H9 (cell line): ENCODE measurements around the gene SH3PXD2B. TPM values are rescaled to one million over a fixed set of nuclear protein-coding genes. Genes with fewer than 3 reads are reported as not detected.

Source experiments
- DNase-seq: peaks from one replicate; pipeline ENCODE4 v3.0.0-alpha.2; 2017
- H2AFZ ChIP-seq: one replicate; pipeline ENCODE4 v1.6.1; 2013; ENCODE audit warnings: mild to moderate bottlenecking, low read length, control low read depth, moderate library complexity
- H2AK5ac ChIP-seq: 2 replicates; pipeline ENCODE4 v1.6.1; 2013; ENCODE audit warnings: low read length, control low read depth, mixed read lengths; ENCODE audit not compliant: insufficient read length
- H2BK120ac ChIP-seq: one replicate; pipeline ENCODE4 v1.6.1; 2013; ENCODE audit warnings: low read depth, mild to moderate bottlenecking, low read length, control low read depth, inconsistent platforms; ENCODE audit not compliant: poor library complexity, severe bottlenecking
- H2BK12ac ChIP-seq: 2 replicates; pipeline ENCODE4 v1.6.1; 2013; ENCODE audit warnings: low read length, control low read depth, mixed read lengths, low read depth; ENCODE audit not compliant: insufficient read length
- H2BK15ac ChIP-seq: 2 replicates; pipeline ENCODE4 v1.6.1; 2013; ENCODE audit warnings: low read depth, low read length, control low read depth
- H2BK20ac ChIP-seq: one replicate; pipeline ENCODE4 v1.6.1; 2013; ENCODE audit warnings: low read depth, mild to moderate bottlenecking, low read length, control low read depth, inconsistent platforms; ENCODE audit not compliant: poor library complexity, severe bottlenecking
- H2BK5ac ChIP-seq: 2 replicates; pipeline ENCODE4 v1.6.1; 2013; ENCODE audit warnings: low read length, control low read depth, mixed read lengths; ENCODE audit not compliant: insufficient read length
- H3K14ac ChIP-seq: 2 replicates; pipeline ENCODE4 v1.6.1; 2013; ENCODE audit warnings: low read length, control low read depth; ENCODE audit not compliant: insufficient read depth
- H3K18ac ChIP-seq: 2 replicates; pipeline ENCODE4 v1.6.1; 2013; ENCODE audit warnings: low read depth, mild to moderate bottlenecking, mixed read lengths, low read length, control low read depth; ENCODE audit not compliant: insufficient read length
- H3K23ac ChIP-seq: 2 replicates; pipeline ENCODE4 v1.6.1; 2013; ENCODE audit warnings: low read length, control low read depth, mixed read lengths, low read depth; ENCODE audit not compliant: insufficient read length
- H3K23me2 ChIP-seq: 2 replicates; pipeline ENCODE4 v1.6.1; 2013; ENCODE audit warnings: low read depth, mild to moderate bottlenecking, mixed read lengths, low read length, control low read depth; ENCODE audit not compliant: insufficient read length, poor library complexity, severe bottlenecking
- H3K27ac ChIP-seq: 2 replicates; pipeline ENCODE4 v1.5.1; 2013; ENCODE audit warnings: low read length, control low read depth, mixed read lengths, low read depth; ENCODE audit not compliant: insufficient read length
- H3K27me3 ChIP-seq: 2 replicates; pipeline ENCODE4 v1.6.1; 2013; ENCODE audit warnings: low read length, control low read depth, inconsistent platforms; ENCODE audit not compliant: insufficient read depth
- H3K4ac ChIP-seq: 2 replicates; pipeline ENCODE4 v1.6.1; 2013; ENCODE audit warnings: low read depth, mild to moderate bottlenecking, control low read depth, inconsistent platforms, low read length, moderate library complexity
- H3K4me1 ChIP-seq: 2 replicates; pipeline ENCODE4 v1.6.1; 2013; ENCODE audit warnings: low read length, control low read depth, inconsistent platforms; ENCODE audit not compliant: insufficient read depth
- H3K4me2 ChIP-seq: 2 replicates; pipeline ENCODE4 v1.6.1; 2013; ENCODE audit warnings: low read length, control low read depth, mixed read lengths; ENCODE audit not compliant: insufficient read length, insufficient read depth
- H3K56ac ChIP-seq: 2 replicates; pipeline ENCODE4 v1.6.1; 2013; ENCODE audit warnings: low read depth, mild to moderate bottlenecking, mixed read lengths, low read length, control low read depth; ENCODE audit not compliant: insufficient read length
- H3K79me1 ChIP-seq: 2 replicates; pipeline ENCODE4 v1.6.1; 2013; ENCODE audit warnings: low read depth, mild to moderate bottlenecking, moderate library complexity, low read length, control low read depth, inconsistent platforms; ENCODE audit not compliant: insufficient read depth, poor library complexity, severe bottlenecking
- H3K79me2 ChIP-seq: 2 replicates; pipeline ENCODE4 v1.6.1; 2013; ENCODE audit warnings: low read length, control low read depth, inconsistent platforms; ENCODE audit not compliant: insufficient read depth
- H3K9ac ChIP-seq: 2 replicates; pipeline ENCODE4 v1.6.1; 2013; ENCODE audit warnings: low read length, control low read depth, mixed read lengths; ENCODE audit not compliant: insufficient read length; ENCODE audit errors: extremely low read depth
- H3K9me3 ChIP-seq: one replicate; pipeline ENCODE4 v1.6.1; 2013; ENCODE audit warnings: low read depth, low read length, inconsistent platforms; ENCODE audit not compliant: control insufficient read depth
- H3T11ph ChIP-seq: one replicate; pipeline ENCODE4 v1.6.1; 2013; ENCODE audit warnings: mild to moderate bottlenecking, low read length, control low read depth, inconsistent platforms
- H4K20me1 ChIP-seq: one replicate; pipeline ENCODE4 v1.6.1; 2013; ENCODE audit not compliant: control insufficient read depth, insufficient read length, insufficient read depth
- H4K5ac ChIP-seq: 2 replicates; pipeline ENCODE4 v1.6.1; 2013; ENCODE audit warnings: low read depth, mild to moderate bottlenecking, mixed read lengths, low read length, control low read depth; ENCODE audit not compliant: insufficient read length
- H4K8ac ChIP-seq: replicated peaks from 2 replicates; pipeline ENCODE4 v1.6.1; 2013; ENCODE audit warnings: low read length, control low read depth, mixed read lengths, low read depth; ENCODE audit not compliant: insufficient read length
- H4K91ac ChIP-seq: 2 replicates; pipeline ENCODE4 v1.6.1; 2013; ENCODE audit warnings: low read depth, mild to moderate bottlenecking, moderate library complexity, mixed read lengths, low read length, control low read depth; ENCODE audit not compliant: insufficient read length
- H3K27ac Mint-ChIP-seq, 3 experiments: 2 replicates in 2 of 3; 3 replicates in 1 of 3; pipeline ENCODE4 v1.8.0; 2020 to 2021; ENCODE audit warnings: mixed read lengths in 3 of 3, mild to moderate bottlenecking in 1 of 3, moderate library complexity in 1 of 3
- H3K27me3 Mint-ChIP-seq: 2 replicates; pipeline ENCODE4 v1.8.0; 2021; ENCODE audit warnings: low read depth, mild to moderate bottlenecking, moderate library complexity, mixed read lengths
- H3K36me3 Mint-ChIP-seq, 3 experiments: 2 replicates in 2 of 3; 3 replicates in 1 of 3; pipeline ENCODE4 v1.8.0; 2020 to 2021; ENCODE audit warnings: low read depth in 3 of 3, mixed read lengths in 3 of 3; ENCODE audit not compliant: insufficient read depth in 1 of 3
- H3K4me1 Mint-ChIP-seq, 2 experiments: 2 replicates each; pipeline ENCODE4 v1.8.0; 2020; ENCODE audit warnings: mixed read lengths in 2 of 2
- H3K4me3 Mint-ChIP-seq, 2 experiments: 2 replicates in 1 of 2; 3 replicates in 1 of 2; pipeline ENCODE4 v1.8.0; 2020 to 2021; ENCODE audit warnings: mild to moderate bottlenecking in 2 of 2, mixed read lengths in 2 of 2, moderate library complexity in 1 of 2
- H3K9me3 Mint-ChIP-seq, 2 experiments: 2 replicates in 1 of 2; 3 replicates in 1 of 2; pipeline ENCODE4 v1.8.0; 2020; ENCODE audit warnings: mild to moderate bottlenecking in 2 of 2, mixed read lengths in 2 of 2, moderate library complexity in 1 of 2
- WGBS: extraction: QIAGEN DNeasy Blood & Tissue Kit; methylation state at CpG from one replicate; pipeline ENCODE4 v1.1.7; 2013; ENCODE audit warnings: missing lambda C conversion rate, low lambda C conversion rate, mixed read lengths; ENCODE audit not compliant: insufficient read length; ENCODE audit errors: extremely low coverage; 5-methylcytosine and 5-hydroxymethylcytosine counted together
- total RNA-seq: library from RNA; stranded (reverse); gene quantifications from 2 replicates; pipeline ENCODE4 v1.2.1, GENCODE V29; 2021
- TF ChIP-seq, protein P1 (sequence below): fragments of 200-600 bp; sonication (generic); conservative IDR thresholded peaks from 3 replicates; pipeline ENCODE4 v1.8.0; 2021; ENCODE audit warnings: antibody characterized with exemption, mild to moderate bottlenecking

Gene SH3PXD2B
- total RNA-seq, 1 experiment from 2014 or later, result 49.0 TPM

DNA sequence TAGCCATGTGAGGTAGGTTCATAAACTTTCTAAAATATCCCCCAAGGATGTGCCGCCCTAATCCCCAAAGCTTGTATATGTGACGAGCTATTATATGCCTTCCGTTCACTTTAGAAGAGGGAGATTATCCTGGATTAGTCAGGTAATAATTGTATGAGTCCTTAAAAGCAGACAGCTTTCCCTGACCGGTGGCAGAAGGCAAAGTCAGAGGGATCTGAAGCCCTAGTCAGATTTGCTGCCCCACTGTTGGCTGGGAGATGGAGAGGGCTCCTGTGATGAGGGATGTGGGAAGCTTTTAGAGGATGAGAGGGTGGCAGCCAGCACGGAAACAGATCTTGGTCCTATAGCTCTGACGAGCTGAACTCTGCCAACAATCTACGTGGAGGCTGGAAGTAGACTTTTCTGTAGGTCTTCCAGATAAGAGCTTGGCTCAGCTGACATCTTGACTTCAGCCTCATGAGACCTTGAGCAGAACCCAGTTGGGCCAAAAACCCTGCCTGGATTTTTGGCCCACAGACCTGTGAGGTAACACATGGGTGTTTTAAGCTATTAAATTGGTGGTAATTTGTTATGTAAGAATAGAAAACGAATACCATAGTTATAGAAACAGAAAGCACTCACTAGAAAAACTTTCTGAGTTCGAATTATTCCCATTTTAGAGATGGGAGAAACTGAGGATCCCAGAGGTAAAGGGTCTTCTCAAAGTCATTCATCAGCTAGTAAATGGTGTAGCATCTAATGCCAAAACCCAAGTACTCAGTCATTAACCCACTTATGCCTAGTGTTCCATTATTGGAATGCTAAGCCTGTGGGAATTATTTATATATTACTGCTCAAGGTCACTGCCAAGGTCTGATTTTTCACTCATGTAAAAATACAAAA lies 48.9 kb downstream of the SH3PXD2B start:
- no peak overlapping the region for H3K18ac ChIP-seq
- no peak overlapping the region for H4K91ac ChIP-seq
- no peak overlapping the region for H4K8ac ChIP-seq
- Mint-ChIP-seq H3K36me3 (peaks cover 30 to 48% (median 42%) of the 10 kb centered on the region in 3 experiments), H3K4me3 (no peak overlapping the region), H3K4me1 (peaks cover 32 to 34% of the 10 kb centered on the region in 2 experiments), H3K27ac (peak overlapping the region in 1 of 3 experiments; percentile 87; a peak in 2 of 7 replicates), H3K27me3 (no peaks in the 10 kb centered on the region), H3K9me3 (no peaks in the 10 kb centered on the region)
- H3K23ac ChIP-seq, result no peak overlapping the region
- H3K27ac ChIP-seq, result no peak overlapping the region
- no peak overlapping the region for H2AK5ac ChIP-seq
- no peak overlapping the region for H3K56ac ChIP-seq
- no peak overlapping the region for H2BK15ac ChIP-seq
- no peak overlapping the region for H2BK20ac ChIP-seq
- H4K20me1 ChIP-seq, result no peaks in the 10 kb centered on the region
- no peak overlapping the region for H2AFZ ChIP-seq
- H2BK120ac ChIP-seq, result no peak overlapping the region
- TF ChIP-seq, protein P1, sequence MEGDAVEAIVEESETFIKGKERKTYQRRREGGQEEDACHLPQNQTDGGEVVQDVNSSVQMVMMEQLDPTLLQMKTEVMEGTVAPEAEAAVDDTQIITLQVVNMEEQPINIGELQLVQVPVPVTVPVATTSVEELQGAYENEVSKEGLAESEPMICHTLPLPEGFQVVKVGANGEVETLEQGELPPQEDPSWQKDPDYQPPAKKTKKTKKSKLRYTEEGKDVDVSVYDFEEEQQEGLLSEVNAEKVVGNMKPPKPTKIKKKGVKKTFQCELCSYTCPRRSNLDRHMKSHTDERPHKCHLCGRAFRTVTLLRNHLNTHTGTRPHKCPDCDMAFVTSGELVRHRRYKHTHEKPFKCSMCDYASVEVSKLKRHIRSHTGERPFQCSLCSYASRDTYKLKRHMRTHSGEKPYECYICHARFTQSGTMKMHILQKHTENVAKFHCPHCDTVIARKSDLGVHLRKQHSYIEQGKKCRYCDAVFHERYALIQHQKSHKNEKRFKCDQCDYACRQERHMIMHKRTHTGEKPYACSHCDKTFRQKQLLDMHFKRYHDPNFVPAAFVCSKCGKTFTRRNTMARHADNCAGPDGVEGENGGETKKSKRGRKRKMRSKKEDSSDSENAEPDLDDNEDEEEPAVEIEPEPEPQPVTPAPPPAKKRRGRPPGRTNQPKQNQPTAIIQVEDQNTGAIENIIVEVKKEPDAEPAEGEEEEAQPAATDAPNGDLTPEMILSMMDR, result no peak
- H3K4me2 ChIP-seq, result no peak overlapping the region
- no peak overlapping the region for H2BK12ac ChIP-seq
- no peaks in the 10 kb centered on the region for H3K79me1 ChIP-seq
- H3K23me2 ChIP-seq, result no peaks in the 10 kb centered on the region
- no peak overlapping the region for H3K14ac ChIP-seq
- H3K9ac ChIP-seq, result no peak overlapping the region
- H3K9me3 ChIP-seq, result no peaks in the 10 kb centered on the region
- H4K5ac ChIP-seq, result no peak overlapping the region
- H2BK5ac ChIP-seq, result no peak overlapping the region
- H3T11ph ChIP-seq, result no peak overlapping the region
- H3K4me1 ChIP-seq, result peaks cover 7% of the 10 kb centered on the region; the same call in 1 of the 2 replicates
- H3K27me3 ChIP-seq, result no peaks in the 10 kb centered on the region
- WGBS, result no CpG with 5 or more reads among the region's 9 CpGs
- no peak overlapping the region for H3K4ac ChIP-seq
- no peak for DNase-seq
- no peaks in the 10 kb centered on the region for H3K79me2 ChIP-seq
